HG02840 (cell line): Measurements from ENCODE around the gene KDM8.

Experiments
- ATAC-seq: cut with Tn5 transposase; IDR thresholded peaks from one replicate; pipeline ENCODE4 v1.9.1; 2021; ENCODE audit warnings: mild to moderate bottlenecking, moderate library complexity, moderate number of reproducible peaks; ENCODE audit not compliant: unreplicated experiment, low FRiP score

KDM8 gene

GRCh38 chr16:27264151-27264550, 60.8 kb downstream of the KDM8 start:
- no peak for ATAC-seq

- ATAC-seq = no peak
These were observed 62.7 kb downstream of the KDM8 start for GRCh38 chr16:27265982-27266381.

- ATAC-seq = no peak
These were observed 63.8 kb downstream of the KDM8 start for GRCh38 chr16:27267037-27267677.

GRCh38 chr16:27268376-27269299, 65.3 kb downstream of the KDM8 start, which contains the start of gene NSMCE1:
Gene NSMCE1 (minus strand): TSS chr16:27268772. CDS start chr16:27257570, 11,202 bp downstream.
- peak; percentile 86 for ATAC-seq

- ATAC-seq = no peak
These were observed 66.2 kb downstream of the KDM8 start for GRCh38 chr16:27269300-27270150.

- ATAC-seq = no peak
These were observed 67.0 kb downstream of the KDM8 start for GRCh38 chr16:27270349-27270748.
